IMR-90 (cell line): ENCODE results near the gene CLRN3. TPM values are rescaled to one million over a fixed set of nuclear protein-coding genes. Genes with fewer than 3 reads are reported as not detected.

Experiments used
- ATAC-seq: fragments of 200-7000 bp; cut with Tn5 transposase; 2 replicates; pipeline ENCODE4 v1.9.1; 2020; ENCODE audit warnings: low read depth, mild to moderate bottlenecking, moderate library complexity
- BruUV-seq: library from RNA; stranded (reverse); fragments of 400-500 nt; replicated peaks from 2 replicates; lab custom pipeline; 2021; lab: Mats Ljungman, UMichigan
- CTCF ChIA-PET: fragments of 300-600 bp; formaldehyde crosslinking; extraction: SDS; loops from one replicate; lab custom pipeline; 2021; ENCODE audit warnings: antibody characterized with exemption; lab: Yijun Ruan, JAX
- POLR2A ChIA-PET: fragments of 300-600 bp; sonication (Branson Sonifier 250); formaldehyde crosslinking; loops from one replicate; lab custom pipeline; 2022; ENCODE audit warnings: antibody characterized with exemption; ENCODE audit not compliant: unreplicated experiment; lab: Charles Lee
- DNase-seq: peaks from one replicate; pipeline ENCODE4 v3.0.0; 2013
- H2AFZ ChIP-seq: replicated peaks from 2 replicates; pipeline ENCODE3; 2013; ENCODE audit warnings: low read length, mild to moderate bottlenecking; ENCODE audit not compliant: poor library complexity
- H2AK5ac ChIP-seq: 2 replicates; pipeline ENCODE4 v1.6.1; 2013; ENCODE audit warnings: low read depth, low read length, inconsistent platforms
- H2AK9ac ChIP-seq: replicated peaks from 2 replicates; pipeline ENCODE3; 2013; ENCODE audit warnings: mild to moderate bottlenecking, low read depth, low read length, moderate library complexity; ENCODE audit not compliant: poor library complexity
- H2BK120ac ChIP-seq: 2 replicates; pipeline ENCODE4 v1.6.1; 2013; ENCODE audit warnings: low read depth, low read length, inconsistent platforms
- H2BK15ac ChIP-seq: 3 replicates; pipeline ENCODE4 v1.6.1; 2013; ENCODE audit warnings: low read depth, low read length, inconsistent platforms
- H2BK20ac ChIP-seq: 2 replicates; pipeline ENCODE4 v1.6.1; 2013; ENCODE audit warnings: low read depth, mild to moderate bottlenecking, inconsistent platforms, low read length, moderate library complexity
- H2BK5ac ChIP-seq: 2 replicates; pipeline ENCODE4 v1.6.1; 2013; ENCODE audit warnings: mild to moderate bottlenecking, low read depth, low read length, inconsistent platforms; ENCODE audit not compliant: poor library complexity, severe bottlenecking
- H3K14ac ChIP-seq: replicated peaks from 2 replicates; pipeline ENCODE4 v1.6.1; 2013; ENCODE audit warnings: low read depth, low read length, inconsistent platforms
- H3K18ac ChIP-seq: 2 replicates; pipeline ENCODE4 v1.6.1; 2013; ENCODE audit warnings: low read depth, low read length, control low read depth
- H3K23ac ChIP-seq: 2 replicates; pipeline ENCODE4 v1.6.1; 2013; ENCODE audit warnings: low read depth, low read length, inconsistent platforms
- H3K27ac ChIP-seq: 2 replicates; pipeline ENCODE4 v1.5.1; 2013; ENCODE audit warnings: mild to moderate bottlenecking, control low read depth, low read length; ENCODE audit not compliant: insufficient read depth
- H3K27me3 ChIP-seq: 2 replicates; pipeline ENCODE4 v1.6.1; 2013; ENCODE audit warnings: low read length; ENCODE audit not compliant: control insufficient read depth, insufficient read depth
- H3K36me3 ChIP-seq: 2 replicates; pipeline ENCODE4 v1.6.1; 2013; ENCODE audit warnings: low read length, mixed read lengths; ENCODE audit not compliant: control insufficient read depth, insufficient read depth
- H3K4ac ChIP-seq: 2 replicates; pipeline ENCODE4 v1.6.1; 2013; ENCODE audit warnings: low read depth, low read length, inconsistent platforms
- H3K4me1 ChIP-seq: 2 replicates; pipeline ENCODE4 v1.6.1; 2013; ENCODE audit warnings: low read length, mixed read lengths; ENCODE audit not compliant: control insufficient read depth, insufficient read depth
- H3K4me2 ChIP-seq: 2 replicates; pipeline ENCODE4 v1.6.1; 2013; ENCODE audit warnings: low read depth, mild to moderate bottlenecking, control low read depth, low read length, moderate library complexity
- H3K4me3 ChIP-seq: 2 replicates; pipeline ENCODE4 v1.5.1; 2013; ENCODE audit warnings: low read depth, mild to moderate bottlenecking, control low read depth, low read length, moderate library complexity; ENCODE audit not compliant: insufficient read depth
- H3K56ac ChIP-seq: 2 replicates; pipeline ENCODE4 v1.6.1; 2013; ENCODE audit warnings: low read length, inconsistent platforms; ENCODE audit not compliant: insufficient read depth; ENCODE audit errors: extremely low read depth
- H3K79me1 ChIP-seq, 2 experiments: 2 replicates each; pipeline ENCODE4 v1.6.1; 2013; ENCODE audit warnings: low read length in 2 of 2, inconsistent platforms in 1 of 2, low read depth in 1 of 2
- H3K9ac ChIP-seq: 2 replicates; pipeline ENCODE4 v1.6.1; 2013; ENCODE audit warnings: low read depth, low read length, control low read depth
- H3K9me1 ChIP-seq: 2 replicates; pipeline ENCODE4 v1.6.1; 2013; ENCODE audit warnings: low read length, inconsistent platforms; ENCODE audit not compliant: insufficient read depth
- H3K9me3 ChIP-seq: 2 replicates; pipeline ENCODE4 v1.6.1; 2013; ENCODE audit warnings: low read length; ENCODE audit not compliant: control insufficient read depth, insufficient read depth
- H4K20me1 ChIP-seq: 2 replicates; pipeline ENCODE4 v1.6.1; 2013; ENCODE audit warnings: low read length, inconsistent platforms; ENCODE audit not compliant: insufficient read depth
- H4K5ac ChIP-seq: 2 replicates; pipeline ENCODE4 v1.6.1; 2013; ENCODE audit warnings: mild to moderate bottlenecking, low read depth, low read length, control low read depth
- H4K8ac ChIP-seq, 2 experiments: 2 replicates each; pipeline ENCODE4 v1.6.1; 2013; ENCODE audit warnings: low read depth in 2 of 2, low read length in 2 of 2, control low read depth in 1 of 2, inconsistent platforms in 1 of 2
- H4K91ac ChIP-seq: 2 replicates; pipeline ENCODE4 v1.6.1; 2013; ENCODE audit warnings: low read depth, low read length, inconsistent platforms; ENCODE audit not compliant: insufficient read depth
- RAD21 ChIP-seq: IDR thresholded peaks from 2 replicates; pipeline ENCODE4 v1.6.1; 2012; ENCODE audit warnings: low read length, improper control_type of control experiment
- RCOR1 ChIP-seq: IDR thresholded peaks from 2 replicates; pipeline ENCODE4 v1.6.1; 2012; ENCODE audit warnings: mild to moderate bottlenecking, low read length, improper control_type of control experiment; ENCODE audit not compliant: insufficient replicate concordance
- WGBS, 2 experiments: methylation state at CpG; one replicate each; pipeline versions ENCODE4 v1.1.5 to v1.1.7; 2013; ENCODE audit warnings: missing lambda C conversion rate in 2 of 2; ENCODE audit not compliant: insufficient read length in 1 of 2; ENCODE audit errors: extremely low coverage in 2 of 2; 5-methylcytosine and 5-hydroxymethylcytosine counted together
- dilution Hi-C: fragments of 300-500 bp; cut with HindIII; formaldehyde crosslinking; loops from one replicate; pipeline ENCODE4 v1.14.3; 2018; ENCODE audit warnings: low sequenced_read_pairs; ENCODE audit not compliant: unreplicated experiment
- in situ Hi-C: fragments of 300-500 bp; cut with MboI; formaldehyde crosslinking; loops from 3 replicates; pipeline ENCODE4 v1.14.3; 2019; ENCODE audit warnings: low sequenced_read_pairs, inconsistent platforms, mixed read lengths
- intact Hi-C: fragments of 100-400 bp; cut with micrococcal nuclease; formaldehyde crosslinking; loops from 2 replicates; pipeline ENCODE4 v1.10.0; 2022
- polyA plus RNA-seq, 3 experiments: library from polyadenylated mRNA; depleted of rRNA; stranded (reverse); fragments of >200 nt; gene quantifications; 2 replicates each; pipeline ENCODE4 v1.2.3, GENCODE V29; 2012; ENCODE audit warnings: low replicate concordance in 1 of 3
- total RNA-seq: library from RNA; depleted of rRNA; stranded (reverse); fragments of >200 nt; gene quantifications from 2 replicates; pipeline ENCODE4 v1.2.3, GENCODE V29; 2012

Gene CLRN3
- total and polyA plus RNA-seq, 2 of the 4 experiments (the other 2 are of a cell fraction): not detected

- in situ Hi-C loops (no loop called here), dilution Hi-C loops (no loop called here), intact Hi-C loops (no loop called here)
- H3K4ac ChIP-seq: no peak overlapping the region
- no peak overlapping the region for H4K5ac ChIP-seq
- TF ChIP-seq RAD21: no peak
- no peak for TF ChIP-seq RCOR1
- H3K23ac ChIP-seq: no peak overlapping the region
- H4K8ac ChIP-seq: no peak overlapping the region
- H2BK20ac ChIP-seq: no peak overlapping the region
- no peak overlapping the region for H3K9ac ChIP-seq
- H3K9me3 ChIP-seq: 0 out of 2 replicates have a peak, but pooled peaks cover 4% of the 10 kb centered on the region
- no peak overlapping the region for H3K14ac ChIP-seq
- DNase-seq (no peak), ATAC-seq (no peak)
- no peaks in the 10 kb centered on the region for H4K20me1 ChIP-seq
- no peaks in the 10 kb centered on the region; the same call in 1 of the 2 replicates for H3K27me3 ChIP-seq
- H3K18ac ChIP-seq: no peak overlapping the region
- H3K36me3 ChIP-seq: no peaks in the 10 kb centered on the region
- H2BK5ac ChIP-seq: no peak overlapping the region
- no peak overlapping the region for H3K27ac ChIP-seq
- BruUV-seq: no TSS peak
- H4K91ac ChIP-seq: no peak overlapping the region
- no peak overlapping the region for H2BK120ac ChIP-seq
- H3K9me1 ChIP-seq: no peaks in the 10 kb centered on the region
- H3K4me2 ChIP-seq: no peak overlapping the region
- H2AK5ac ChIP-seq: no peak overlapping the region
- H3K79me1 ChIP-seq: no peaks in the 10 kb centered on the region
- H2AFZ ChIP-seq: no peak overlapping the region
- no peak overlapping the region for H2BK15ac ChIP-seq
- 80% methylated on average over 1 of the region's 6 CpGs; no CpG with 5 or more reads in 1 of the 2 experiments for WGBS, 2 experiments
- no peak overlapping the region for H3K4me3 ChIP-seq
- no peaks in the 10 kb centered on the region for H3K4me1 ChIP-seq
- no peak overlapping the region for H3K56ac ChIP-seq
- CTCF ChIA-PET: no interaction called here
- H2AK9ac ChIP-seq: no peak overlapping the region
- POLR2A ChIA-PET: no interaction called here
Measured at GRCh38 chr10:127875449-127875765, 17.3 kb downstream of the CLRN3 start.
